NT2/D1 (cell line): ENCODE data around the gene WFIKKN1.
A peak's percentile ranks its signal among the peaks of the same experiment; 100 is the strongest.

Source experiments
- DNase-seq: peaks from one replicate; pipeline ENCODE4 v3.0.0-alpha.2; 2011; ENCODE audit warnings: low read depth, low spot score
- H3K27me3 ChIP-seq: 2 replicates; pipeline ENCODE4 v1.6.0; 2011; ENCODE audit warnings: mild to moderate bottlenecking; ENCODE audit not compliant: insufficient read length, insufficient read depth
- H3K36me3 ChIP-seq: 2 replicates; pipeline ENCODE4 v1.6.1; 2011; ENCODE audit warnings: mild to moderate bottlenecking, low read length, mixed read lengths; ENCODE audit not compliant: insufficient read depth, insufficient read length
- H3K4me1 ChIP-seq: 2 replicates; pipeline ENCODE4 v1.5.1; 2011; ENCODE audit not compliant: insufficient read depth, insufficient read length
- H3K4me3 ChIP-seq: 2 replicates; pipeline ENCODE4 v1.5.1; 2011; ENCODE audit warnings: low read depth; ENCODE audit not compliant: insufficient read length
- H3K9ac ChIP-seq: 2 replicates; pipeline ENCODE4 v1.6.0; 2011; ENCODE audit warnings: low read depth; ENCODE audit not compliant: insufficient read length
- H3K9me3 ChIP-seq: 2 replicates; pipeline ENCODE4 v1.5.1; 2011; ENCODE audit warnings: mild to moderate bottlenecking, low read length; ENCODE audit not compliant: insufficient read depth
- SUZ12 ChIP-seq: IDR thresholded peaks from 2 replicates; pipeline ENCODE4 v1.6.1; 2011; ENCODE audit not compliant: insufficient read length, insufficient read depth; ENCODE audit errors: extremely low read depth
- YY1 ChIP-seq: IDR thresholded peaks from 2 replicates; pipeline ENCODE4 v1.6.1; 2011; ENCODE audit not compliant: insufficient read length, insufficient read depth
- ZNF274 ChIP-seq: IDR thresholded peaks from 2 replicates; pipeline ENCODE4 v1.6.1; 2011; ENCODE audit warnings: mild to moderate bottlenecking, low read depth, low read length

The WFIKKN1 gene

GRCh38 chr16:683396-684070 lies 52.7 kb downstream of the WFIKKN1 start:
- no peak for DNase-seq
- H3K36me3 ChIP-seq, result peaks cover 66% of the 10 kb centered on the region
- peaks cover 25% of the 10 kb centered on the region for H3K4me1 ChIP-seq
- peak overlapping the region; percentile 95 for H3K4me3 ChIP-seq
- peak overlapping the region; percentile 96 for H3K9ac ChIP-seq
- TF ChIP-seq SUZ12 (no peak), YY1 (no peak), ZNF274 (no peak)
- no peaks in the 10 kb centered on the region for H3K9me3 ChIP-seq
- H3K27me3 ChIP-seq, result no peaks in the 10 kb centered on the region
